ENCODE results near the gene PLXDC1.
A peak's percentile ranks its signal among the peaks of the same experiment; 100 is the strongest.

Gene PLXDC1

DNA sequence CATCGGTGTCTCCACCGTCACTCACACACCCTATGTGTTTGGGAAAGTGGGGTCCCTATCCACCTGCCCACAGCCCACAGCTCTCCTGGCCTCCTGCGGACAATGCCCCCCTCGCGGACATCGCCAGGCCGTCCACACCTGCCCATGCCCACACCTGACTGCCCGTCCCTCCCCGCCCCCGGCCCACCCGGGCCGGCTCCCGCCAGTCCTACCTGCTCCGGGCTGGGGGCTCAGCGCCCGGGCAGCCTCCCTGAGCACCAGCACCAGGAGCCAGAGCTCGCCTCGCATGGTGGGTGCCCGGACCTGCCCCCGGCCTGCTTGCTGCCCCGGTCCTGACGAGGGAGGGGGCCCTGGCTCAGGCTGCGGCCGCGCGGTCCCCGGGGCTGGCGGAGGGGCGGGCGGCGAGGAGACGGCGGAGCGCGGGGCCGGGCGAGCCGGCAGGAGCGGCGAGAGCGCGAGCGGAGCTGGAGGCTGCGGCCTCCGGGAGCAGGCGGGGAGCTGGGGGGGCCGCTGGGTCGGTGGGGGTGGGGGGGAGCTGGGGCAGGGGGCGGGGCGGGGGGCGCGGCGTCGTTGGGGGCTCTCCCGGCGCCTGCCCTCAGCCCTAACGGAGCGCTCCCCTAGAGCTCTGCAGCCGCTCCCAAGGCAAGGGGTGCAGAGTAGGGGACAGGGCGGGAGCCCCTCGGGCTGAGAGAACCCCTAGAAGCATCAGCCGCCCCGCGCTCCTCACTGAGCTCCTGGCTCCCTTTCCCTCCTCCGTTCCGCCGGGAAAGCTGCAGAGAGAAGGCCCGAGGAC, at the start of gene PLXDC1:
TSS of gene PLXDC1 (minus strand) at position 488 of the 793 bp plus-strand sequence. CDS start at position 288, 200 bp downstream.
- DNase-seq (ENCODE audit: low read depth in 3 of 3, low spot score in 1 of 3): no peak

- no peak for DNase-seq (ENCODE audit: low read depth in 3 of 3, low spot score in 1 of 3)
These were observed 49.6 kb upstream of the PLXDC1 start for GRCh38 chr17:39200957-39201510.

- DNase-seq (ENCODE audit: low read depth in 3 of 3, low spot score in 1 of 3): peak; percentile 56 to 68 (median 65)
These were observed 48.8 kb upstream of the PLXDC1 start, which contains the start of gene RPL19 for GRCh38 chr17:39200070-39200879. Gene RPL19, plus strand, starts transcription at chr17:39200283. Its CDS starts 62 bp downstream, at chr17:39200345.

DNA sequence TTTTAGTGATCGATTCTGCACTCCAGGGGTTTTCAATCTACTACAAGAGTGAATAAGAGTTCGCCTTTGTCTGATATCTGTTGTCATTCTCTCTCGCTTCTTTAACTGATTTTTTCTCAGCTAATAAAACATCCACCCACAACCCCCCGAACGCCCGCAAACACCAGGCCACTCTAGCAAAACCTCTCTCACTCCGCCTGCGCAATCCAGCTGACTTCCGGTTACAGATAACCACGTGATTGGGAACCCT, 48.3 kb upstream of the PLXDC1 start:
- DNase-seq (ENCODE audit: low read depth in 3 of 3, low spot score in 1 of 3): peak; percentile 71 to 72 (median 72)

DNA sequence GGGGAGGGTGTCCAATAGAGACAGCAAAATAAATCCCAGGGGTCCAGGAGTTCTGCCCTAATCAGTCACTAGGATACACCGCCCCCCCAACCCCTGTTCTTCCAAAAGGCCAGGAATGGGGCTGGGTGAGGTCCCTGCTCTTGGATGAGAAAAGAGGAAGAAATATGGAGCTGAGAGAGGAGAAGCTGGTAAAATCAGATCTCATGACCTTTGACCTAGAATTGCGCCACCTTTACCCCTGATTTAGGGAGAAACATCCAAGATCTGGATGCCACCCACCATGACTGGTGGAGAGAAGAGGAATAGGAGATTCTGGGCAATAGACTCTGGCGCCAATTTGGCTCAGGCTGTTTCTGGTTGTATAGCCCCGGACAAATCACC, 46.7 kb upstream of the PLXDC1 start:
- no peak for DNase-seq (ENCODE audit: low read depth in 3 of 3, low spot score in 1 of 3)

DNA sequence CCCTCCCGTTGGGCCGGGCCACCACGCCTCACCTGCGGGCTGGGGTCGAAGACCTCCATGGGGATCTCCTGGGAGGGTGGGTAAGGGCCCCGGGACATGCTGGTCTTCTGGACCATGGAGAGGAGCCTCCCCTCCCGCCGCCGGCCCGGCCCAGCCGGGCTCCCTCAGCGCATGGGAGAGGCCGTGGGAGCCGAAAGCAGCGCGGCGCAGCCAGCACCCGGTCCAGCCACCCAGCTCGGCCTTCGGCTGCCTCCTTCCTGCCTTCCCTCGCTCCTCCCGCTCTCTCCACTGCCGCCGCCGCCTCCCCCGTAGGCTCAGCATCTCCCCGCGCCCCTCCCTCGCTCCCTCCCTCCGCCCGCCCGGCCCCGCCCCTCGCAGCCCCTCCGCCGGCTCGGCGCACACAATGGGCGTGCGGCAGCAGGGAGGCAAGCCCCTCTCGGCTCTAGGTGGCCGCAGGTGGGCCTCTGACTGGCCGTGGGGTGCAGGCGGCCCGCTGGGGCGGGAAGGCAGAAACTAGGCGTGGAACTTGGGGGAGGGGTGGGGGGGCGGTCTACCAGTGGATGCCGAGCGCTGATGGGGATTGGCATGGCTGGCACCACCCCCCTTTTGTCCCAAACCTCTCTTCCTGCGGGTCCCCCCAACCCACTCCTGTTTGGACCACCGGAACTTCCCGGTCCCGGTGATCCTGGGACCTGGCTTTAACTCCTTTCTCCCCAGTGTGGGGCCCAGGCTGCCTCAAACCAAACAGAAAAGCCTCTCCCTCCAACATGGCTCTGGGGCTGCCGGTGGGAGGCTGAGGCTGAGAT, 46.1 kb upstream of the PLXDC1 start, which contains the start of gene CACNB1:
TSS of gene CACNB1 (minus strand) at position 290 of the 806 bp plus-strand sequence. CDS start at position 116, 174 bp downstream.
- peak; percentile 16 to 59 (median 29) for DNase-seq (ENCODE audit: low read depth in 3 of 3, low spot score in 1 of 3)

DNA sequence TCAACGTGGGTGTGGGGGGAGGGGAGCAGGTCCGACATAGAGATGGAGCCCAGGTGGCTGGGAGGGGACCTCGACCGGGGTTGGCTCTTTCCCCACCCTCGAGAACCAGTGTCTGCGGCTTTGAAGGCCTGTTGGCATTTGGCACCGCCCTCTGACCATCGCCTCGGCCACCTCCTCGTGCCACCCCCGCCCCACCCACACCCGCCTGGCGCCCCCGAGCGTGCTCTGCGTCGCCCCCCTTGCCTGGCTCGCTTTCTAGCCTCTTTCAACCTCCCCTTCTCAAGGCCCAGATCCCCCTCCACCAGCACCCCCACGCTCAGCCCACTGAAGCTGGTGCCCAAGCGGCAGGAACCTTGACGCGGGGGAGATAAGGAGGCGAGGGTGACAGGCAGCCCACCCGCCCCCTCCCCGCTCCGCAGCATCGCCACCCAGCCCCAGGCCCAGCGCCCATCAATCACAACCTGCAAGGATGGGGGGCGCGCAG, 45.4 kb upstream of the PLXDC1 start:
- DNase-seq (ENCODE audit: low read depth in 3 of 3, low spot score in 1 of 3): no peak

- DNase-seq (ENCODE audit: low read depth in 3 of 3, low spot score in 1 of 3): no peak
These were observed 44.9 kb upstream of the PLXDC1 start for GRCh38 chr17:39196241-39196807.

DNA sequence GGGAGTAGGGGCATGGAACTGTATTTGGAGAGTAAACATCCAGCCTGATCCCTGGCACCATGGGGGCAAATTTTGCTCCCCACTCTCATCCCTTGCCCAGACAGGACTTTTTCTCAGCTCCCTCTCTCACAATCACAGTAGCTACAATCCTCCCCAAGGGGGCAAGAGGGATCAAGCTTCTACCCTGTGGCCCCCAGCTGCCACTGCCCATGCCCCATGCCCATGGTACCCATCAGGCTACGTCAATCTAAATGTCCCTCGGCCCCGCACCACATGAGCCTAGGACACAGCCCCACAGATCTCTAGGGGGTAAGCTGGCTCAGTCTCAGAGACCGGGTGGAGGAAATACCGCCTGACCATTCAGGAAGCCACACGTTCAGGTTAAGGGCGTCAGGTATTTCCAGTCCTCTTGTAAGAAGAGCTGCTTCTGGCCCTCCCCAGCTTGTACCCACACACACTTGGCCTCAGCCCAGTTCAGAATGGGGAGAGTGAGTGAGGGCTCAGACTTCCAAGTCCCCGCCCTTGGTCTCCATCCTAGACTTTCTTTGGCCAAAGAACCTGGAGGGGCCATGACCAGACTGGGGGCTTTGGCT, 44.2 kb upstream of the PLXDC1 start:
- no peak for DNase-seq (ENCODE audit: low read depth in 3 of 3, low spot score in 1 of 3)

GRCh38 chr17:39194985-39195524, 43.6 kb upstream of the PLXDC1 start:
- no peak for DNase-seq (ENCODE audit: low read depth in 3 of 3, low spot score in 1 of 3)

- no peak for DNase-seq (ENCODE audit: low read depth in 3 of 3, low spot score in 1 of 3)
These were observed 42.9 kb upstream of the PLXDC1 start for GRCh38 chr17:39194089-39194984.

- no peak for DNase-seq (ENCODE audit: low read depth in 3 of 3, low spot score in 1 of 3)
These were observed 41.9 kb upstream of the PLXDC1 start for GRCh38 chr17:39193346-39193745.

GRCh38 chr17:39192901-39193300, 41.5 kb upstream of the PLXDC1 start:
- DNase-seq (ENCODE audit: low read depth in 3 of 3, low spot score in 1 of 3): no peak

DNA sequence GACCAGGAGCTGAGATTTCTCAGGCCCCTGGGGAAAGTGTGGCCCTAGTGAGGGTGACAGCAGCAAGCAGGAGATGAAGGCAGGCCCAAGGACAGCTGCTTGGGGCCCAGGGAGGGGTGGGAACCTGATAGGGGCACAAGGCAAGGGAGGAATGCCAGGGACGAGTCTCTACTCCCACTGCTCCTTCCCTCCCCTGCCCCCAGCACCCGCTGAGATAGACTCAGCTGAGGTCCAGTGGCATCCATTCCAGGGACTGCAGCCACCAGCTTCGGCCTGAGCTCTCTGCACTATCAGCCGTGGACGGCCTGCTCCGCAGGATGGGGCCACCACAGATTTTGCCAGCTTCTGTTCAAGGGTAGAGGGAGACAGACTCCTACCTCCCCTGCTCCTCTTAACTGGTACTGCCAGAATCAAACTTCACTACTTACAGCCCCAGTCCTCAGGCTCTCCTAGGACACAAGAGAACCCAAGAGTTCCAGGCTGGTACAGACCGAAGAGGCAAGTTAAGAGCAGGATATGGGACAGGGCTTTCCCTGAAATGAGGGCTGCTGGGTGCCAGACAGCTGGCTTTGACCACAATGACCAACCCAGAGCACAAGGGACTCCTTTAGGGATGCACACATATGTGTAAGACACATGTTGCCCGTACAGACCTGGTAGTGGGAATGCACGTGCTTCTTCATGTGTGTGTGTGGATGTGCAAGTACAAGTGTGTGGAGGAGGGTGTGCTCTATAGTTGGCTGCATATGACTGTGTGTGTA, 40.5 kb upstream of the PLXDC1 start:
- no peak for DNase-seq (ENCODE audit: low read depth in 3 of 3, low spot score in 1 of 3)

- DNase-seq (ENCODE audit: low read depth in 3 of 3, low spot score in 1 of 3): no peak
These were observed 35.9 kb upstream of the PLXDC1 start for GRCh38 chr17:39187152-39187830.

DNA sequence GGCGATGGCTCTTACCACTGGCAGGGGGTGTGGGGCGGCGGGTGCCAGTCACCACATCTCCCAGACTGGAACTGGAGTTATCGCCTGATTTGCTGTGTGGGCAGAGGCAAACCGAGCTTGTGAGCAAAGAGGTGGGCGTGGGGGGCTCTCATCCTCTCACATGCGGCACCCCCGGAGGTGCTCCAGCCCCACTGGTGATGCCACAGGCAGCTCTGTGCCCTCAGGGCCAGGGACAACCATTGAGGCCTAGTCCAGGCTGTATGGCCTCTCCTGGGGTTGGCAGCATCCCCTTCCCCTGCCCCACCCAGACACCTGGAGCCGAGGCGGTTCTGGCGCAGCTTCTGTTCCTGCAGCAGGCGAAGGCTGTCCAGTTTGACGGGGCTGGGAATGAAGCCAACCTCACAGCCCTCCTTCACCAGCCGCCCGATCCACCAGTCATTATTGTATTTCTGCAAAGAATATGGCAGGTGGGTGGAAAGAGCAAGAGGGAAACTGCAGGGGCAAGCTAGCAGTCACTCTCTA, 35.1 kb upstream of the PLXDC1 start:
- no peak for DNase-seq (ENCODE audit: low read depth in 3 of 3, low spot score in 1 of 3)

- no peak for DNase-seq (ENCODE audit: low read depth in 3 of 3, low spot score in 1 of 3)
These were observed 32.3 kb upstream of the PLXDC1 start for GRCh38 chr17:39183720-39184119.

All from stimulated activated CD4-positive, alpha-beta T cell treated with anti-CD3 and anti-CD28 coated beads, TNF-alpha, amount 100 ng/mL, for 1 hour (primary cell).